Transverse colon (tissue), 4 donors: Measurements from ENCODE around the gene APBB2. TPM values are rescaled to one million over a fixed set of nuclear protein-coding genes. Genes with fewer than 3 reads are reported as not detected.

Experiments used
- DNase-seq: peaks from one replicate; pipeline ENCODE4 v3.0.0-alpha.2; 2019
- H3K27ac ChIP-seq, 4 donors: fragments of 200-600 bp; sonication (generic); 2 replicates each; pipeline ENCODE4 v1.5.1; 2016 to 2018; ENCODE audit warnings: inconsistent platforms in 4 of 4
- H3K27me3 ChIP-seq: fragments of 200-600 bp; sonication (generic); 2 replicates; pipeline ENCODE4 v1.5.1; 2017; ENCODE audit warnings: inconsistent platforms
- H3K36me3 ChIP-seq, 4 donors: fragments of 200-600 bp; sonication (generic); 2 replicates each; pipeline ENCODE4 v1.5.1; 2017 to 2019; ENCODE audit warnings: inconsistent platforms in 4 of 4
- H3K4me1 ChIP-seq, 4 donors: fragments of 200-600 bp; sonication (generic); 2 replicates each; pipeline ENCODE4 v1.5.1; 2017 to 2020; ENCODE audit warnings: inconsistent platforms in 4 of 4
- H3K4me3 ChIP-seq, 4 donors: fragments of 200-600 bp; sonication (generic); 1 replicate in 1 of 4; 2 replicates in 3 of 4; pipeline versions ENCODE4 v1.5.1 to v1.6.1; 2017 to 2019; ENCODE audit warnings: inconsistent platforms in 4 of 4
- H3K9me3 ChIP-seq, 2 donors: fragments of 200-600 bp; sonication (generic); 2 replicates each; pipeline ENCODE4 v1.5.1; 2017 to 2019; ENCODE audit warnings: inconsistent platforms in 2 of 2
- CTCF ChIP-seq, 5 experiments: fragments of 200-600 bp in 3 of 5; fragments of 450-650 bp in 2 of 5; sonication (generic) in 3 of 5; IDR thresholded peaks; 1 replicate in 2 of 5; 2 replicates in 3 of 5; pipeline ENCODE4 v1.5.1; 2016 to 2017; ENCODE audit warnings: antibody characterized with exemption in 5 of 5, inconsistent platforms in 3 of 5, mild to moderate bottlenecking in 2 of 5, moderate library complexity in 1 of 5
- EP300 ChIP-seq: sonication (generic); formaldehyde crosslinking; IDR thresholded peaks from one replicate; pipeline ENCODE4 v1.6.1; 2017; ENCODE audit warnings: antibody characterized with exemption, low read depth
- POLR2A ChIP-seq: fragments of 450-650 bp; IDR thresholded peaks from one replicate; pipeline ENCODE4 v1.6.1; 2016; ENCODE audit warnings: antibody characterized with exemption, mild to moderate bottlenecking, moderate library complexity
- POLR2AphosphoS5 ChIP-seq, 3 donors: sonication (generic); formaldehyde crosslinking; IDR thresholded peaks; one replicate each; pipeline ENCODE4 v1.6.1; 2016; ENCODE audit warnings: antibody characterized with exemption in 3 of 3
- WGBS, 2 donors: methylation state at CpG; one replicate each; pipeline ENCODE4 v1.1.5; 2018; ENCODE audit warnings: low coverage in 1 of 2; 5-methylcytosine and 5-hydroxymethylcytosine counted together
- in situ Hi-C, 4 donors: fragments of 200-750 bp; cut with MboI; loops; one replicate each; pipeline versions ENCODE4 v1.15.0 to v1.15.1; 2017; ENCODE audit warnings: low sequenced_read_pairs in 3 of 4, low pct_ligation_motif_present in 1 of 4, low pct_unique_long_range_greater_than_20kb in 1 of 4
- intact Hi-C: fragments of 100-400 bp; cut with DNase I; formaldehyde crosslinking; loops from one replicate; pipeline ENCODE4 v1.15.1; 2023; ENCODE audit warnings: low total_unique reads
- total RNA-seq, 4 donors: library from RNA; depleted of rRNA; stranded (reverse); fragments of >200 nt; gene quantifications; one replicate each; pipeline ENCODE4 v1.1.0, GENCODE V29; 2016

Gene APBB2
- total RNA-seq, 4 donors from 2014 or later = 37.1 to 138 (median 90.1) TPM

- intact Hi-C loops = no loop called here
- no peak overlapping the region for H3K4me3 ChIP-seq
- no peak overlapping the region for H3K27ac ChIP-seq
- H3K4me1 ChIP-seq = peaks cover 0 to 9% (median 4%) of the 10 kb centered on the region in 4 donors
- no peak for DNase-seq
- whole genome bisulfite sequencing, 2 donors = 82 to 84% methylated on average over 3 of the region's 3 CpGs
- TF ChIP-seq POLR2A (no peak), CTCF (IDR thresholded peaks at IDR 0.05) (no peak), POLR2AphosphoS5 (IDR thresholded peaks at IDR 0.05) (no peak), EP300 (no peak)
- in situ Hi-C loops = no loop called here
- H3K36me3 ChIP-seq = no peaks in the 10 kb centered on the region
- no peaks in the 10 kb centered on the region for H3K27me3 ChIP-seq
- no peaks in the 10 kb centered on the region for H3K9me3 ChIP-seq
Observed at GRCh38 chr4:41192136-41192535, 22.2 kb downstream of the APBB2 start.

GRCh38 chr4:41189666-41190065 is 24.7 kb downstream of the APBB2 start:
- no peak overlapping the region for H3K27ac ChIP-seq
- H3K4me1 ChIP-seq = peaks cover 5 to 24% (median 12%) of the 10 kb centered on the region in 4 donors
- intact Hi-C loops (no loop called here), in situ Hi-C loops (no loop called here)
- WGBS, 2 donors = 32 to 44% methylated on average over 2 of the region's 2 CpGs
- DNase-seq = no peak
- no peaks in the 10 kb centered on the region for H3K36me3 ChIP-seq
- no peak overlapping the region for H3K4me3 ChIP-seq
- H3K27me3 ChIP-seq = no peaks in the 10 kb centered on the region
- H3K9me3 ChIP-seq = no peaks in the 10 kb centered on the region
- no peak for TF ChIP-seq POLR2AphosphoS5 (IDR thresholded peaks at IDR 0.05)
- TF ChIP-seq CTCF (IDR thresholded peaks at IDR 0.05) = no peak
- TF ChIP-seq EP300 = no peak
- TF ChIP-seq POLR2A = no peak

- Histone ChIP-seq H3K4me3 (no peak overlapping the region), H3K27me3 (no peaks in the 10 kb centered on the region), H3K36me3 (no peaks in the 10 kb centered on the region), H3K9me3 (no peaks in the 10 kb centered on the region), H3K27ac (no peak overlapping the region), H3K4me1 (peaks cover 5 to 24% (median 12%) of the 10 kb centered on the region in 4 donors)
- in situ Hi-C loops = no loop called here
- WGBS, 2 donors = 26 to 39% methylated on average over 2 of the region's 2 CpGs
- intact Hi-C loops = no loop called here
- TF ChIP-seq POLR2A = no peak
- TF ChIP-seq POLR2AphosphoS5 (IDR thresholded peaks at IDR 0.05) = no peak
- no peak for TF ChIP-seq EP300
- no peak for TF ChIP-seq CTCF (IDR thresholded peaks at IDR 0.05)
- no peak for DNase-seq
Observed at GRCh38 chr4:41189076-41189475, 25.3 kb downstream of the APBB2 start.

- TF ChIP-seq CTCF (IDR thresholded peaks at IDR 0.05) = no peak
- TF ChIP-seq POLR2AphosphoS5 (IDR thresholded peaks at IDR 0.05) = no peak
- TF ChIP-seq EP300 = no peak
- TF ChIP-seq POLR2A = no peak
Observed at GRCh38 chr4:41185614-41186592, 28.4 kb downstream of the APBB2 start.

More at GRCh38 chr4:41185614-41186592, 28.4 kb downstream of the APBB2 start:
- intact Hi-C loops (no loop called here), in situ Hi-C loops (no loop called here)
- no peak overlapping the region for H3K4me3 ChIP-seq
- no peak for DNase-seq
- H3K27me3 ChIP-seq = no peaks in the 10 kb centered on the region
- peaks cover 5 to 24% (median 12%) of the 10 kb centered on the region in 4 donors for H3K4me1 ChIP-seq
- no peaks in the 10 kb centered on the region for H3K9me3 ChIP-seq
- 24 to 31% methylated on average over 5 of the region's 5 CpGs for WGBS, 2 donors
- peak overlapping the region in 1 of 4 donors; percentile 8 for H3K27ac ChIP-seq
- H3K36me3 ChIP-seq = no peaks in the 10 kb centered on the region
